H1 (cell line): ENCODE measurements around the gene NDST3. TPM values are rescaled to one million over a fixed set of nuclear protein-coding genes. Genes with fewer than 3 reads are reported as not detected.

Source experiments
- BRCA1 ChIP-seq: IDR thresholded peaks from 2 replicates; pipeline ENCODE4 v1.6.1; 2012; ENCODE audit warnings: low read depth, low read length, improper control_type of control experiment
- EGR1 ChIP-seq: IDR thresholded peaks from 2 replicates; pipeline ENCODE4 v1.6.1; 2011; ENCODE audit warnings: low read depth, low read length, borderline replicate concordance
- EZH2 ChIP-seq: fragments of 200-600 bp; sonication (generic); IDR thresholded peaks from 2 replicates; pipeline ENCODE4 v1.7.1; 2012; ENCODE audit warnings: low read depth, mild to moderate bottlenecking, moderate library complexity, low read length, inconsistent platforms; ENCODE audit not compliant: severe bottlenecking
- KDM4A ChIP-seq: IDR thresholded peaks from one replicate; pipeline ENCODE4 v1.7.1; 2012; ENCODE audit warnings: low read depth, mild to moderate bottlenecking, moderate library complexity, low read length, inconsistent platforms; ENCODE audit not compliant: severe bottlenecking
- PHF8 ChIP-seq: fragments of 200-600 bp; sonication (generic); conservative IDR thresholded peaks from 2 replicates; pipeline ENCODE4 v1.7.1; 2012; ENCODE audit warnings: low read depth, mild to moderate bottlenecking, inconsistent platforms, low read length, moderate library complexity
- POLR2AphosphoS5 ChIP-seq: IDR thresholded peaks from 2 replicates; pipeline ENCODE4 v1.6.1; 2011; ENCODE audit warnings: low read depth, low read length
- RNF2 ChIP-seq: fragments of 200-900, 300-1000 bp; sonication (generic); IDR thresholded peaks from 2 replicates; pipeline ENCODE4 v1.7.1; 2016; ENCODE audit warnings: borderline replicate concordance, low read depth, mild to moderate bottlenecking, antibody characterized with exemption, low read length; ENCODE audit not compliant: poor library complexity, severe bottlenecking; ENCODE audit errors: missing control alignments
- TEAD4 ChIP-seq: IDR thresholded peaks from 2 replicates; pipeline ENCODE4 v1.6.1; 2012; ENCODE audit warnings: low read depth, low read length, inconsistent platforms, mixed read lengths
- polyA plus RNA-seq, 7 experiments: library from polyadenylated mRNA; depleted of rRNA in 3 of 7; stranded (reverse) in 5 of 7; unstranded in 2 of 7; fragments of >200 nt in 5 of 7; fragments of 200-250 nt in 2 of 7; gene quantifications; 1 replicate in 5 of 7; 2 replicates in 1 of 7; 4 replicates in 1 of 7; pipeline versions ENCODE4 v1.2.1 to v1.2.3, GENCODE V29; 2011 to 2013; ENCODE audit warnings: missing spikeins in 2 of 7, mixed read lengths in 2 of 7
- total RNA-seq: library from RNA; stranded (reverse); fragmentation: NEBNext Ultra II Directional; extraction: Animal tissue kit (Norgen Biotek cat#: 25700); gene quantifications from 2 replicates; pipeline ENCODE4 v1.2.1, GENCODE V29; 2021

The NDST3 gene
- total and polyA plus RNA-seq, 2 of the 8 experiments (the other 6 are each of a cell fraction or from before 2014, with no cell fraction given), result 0.35 to 0.60 TPM

DNA sequence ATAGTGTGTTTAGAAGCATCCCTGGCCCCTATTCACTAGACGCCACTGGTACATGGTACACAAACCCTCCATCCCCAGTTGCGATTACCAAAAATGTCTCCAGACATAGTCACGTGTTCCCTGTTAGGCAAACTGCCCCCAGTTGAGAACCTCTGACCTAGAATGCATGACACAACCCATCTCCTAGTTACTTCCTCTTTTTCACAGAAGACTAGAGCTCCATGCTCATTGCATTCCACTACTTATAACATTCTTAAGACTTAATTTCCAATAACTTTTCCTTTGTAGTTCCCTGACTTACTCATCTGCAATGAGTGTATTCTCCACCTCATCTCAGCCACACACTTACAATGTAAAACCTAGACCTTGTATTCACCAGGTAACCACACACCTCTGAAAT, 249.9 kb downstream of the NDST3 start (continued):
- TF ChIP-seq RNF2 (no peak), EZH2 (no peak), KDM4A (no peak), BRCA1 (no peak), PHF8 (no peak), POLR2AphosphoS5 (no peak), EGR1 (no peak), TEAD4 (no peak)
